Calu3 (cell line): ENCODE results near the gene SLC29A3. TPM values are rescaled to one million over a fixed set of nuclear protein-coding genes. Genes with fewer than 3 reads are reported as not detected.

Experiments
- BruUV-seq: library from RNA; stranded (reverse); fragments of 400-500 nt; replicated peaks from 2 replicates; lab custom pipeline; 2021; lab: Mats Ljungman, UMichigan
- CTCF ChIA-PET: fragments of 300-600 bp; sonication (Branson Sonifier 250); formaldehyde crosslinking; loops from one replicate; lab custom pipeline; 2022; ENCODE audit warnings: antibody characterized with exemption; lab: Charles Lee
- DNase-seq: peaks from one replicate; pipeline ENCODE4 v3.0.0; 2022
- H3K27ac Mint-ChIP-seq: one replicate; pipeline ENCODE4 v1.8.0; 2022; ENCODE audit warnings: mixed read lengths; ENCODE audit not compliant: unreplicated experiment
- H3K27me3 Mint-ChIP-seq: one replicate; pipeline ENCODE4 v1.8.0; 2022; ENCODE audit warnings: mixed read lengths; ENCODE audit not compliant: unreplicated experiment
- H3K36me3 Mint-ChIP-seq: one replicate; pipeline ENCODE4 v1.8.0; 2022; ENCODE audit warnings: mild to moderate bottlenecking, moderate library complexity, mixed read lengths; ENCODE audit not compliant: insufficient read depth, unreplicated experiment
- H3K4me1 Mint-ChIP-seq: one replicate; pipeline ENCODE4 v1.8.0; 2022; ENCODE audit warnings: mild to moderate bottlenecking, low read depth, mixed read lengths; ENCODE audit not compliant: unreplicated experiment
- H3K4me3 Mint-ChIP-seq: one replicate; pipeline ENCODE4 v1.8.0; 2022; ENCODE audit warnings: mild to moderate bottlenecking, low read depth, moderate library complexity, mixed read lengths; ENCODE audit not compliant: unreplicated experiment
- H3K9me3 Mint-ChIP-seq: one replicate; pipeline ENCODE4 v1.8.0; 2022; ENCODE audit warnings: low read depth, mixed read lengths; ENCODE audit not compliant: unreplicated experiment
- intact Hi-C: fragments of 100-400 bp; cut with micrococcal nuclease; formaldehyde crosslinking; loops from one replicate; pipeline ENCODE4 v1.10.0; 2022; ENCODE audit not compliant: unreplicated experiment
- total RNA-seq: library from RNA; stranded (reverse); gene quantifications from 2 replicates; pipeline ENCODE4 v1.2.3, GENCODE V29; 2022
- TF ChIP-seq, protein P1 (sequence below): fragments of 200-600 bp; IDR thresholded peaks from one replicate; pipeline ENCODE4 v1.8.0; 2022; ENCODE audit warnings: antibody characterized with exemption; ENCODE audit not compliant: unreplicated experiment

The SLC29A3 gene
- total RNA-seq, 1 experiment from 2014 or later = 5.9 TPM

GRCh38 chr10:71378336-71379117 lies 59.5 kb downstream of the SLC29A3 start:
- DNase-seq = no peak
- BruUV-seq = no TSS peak
- TF ChIP-seq, protein P1, sequence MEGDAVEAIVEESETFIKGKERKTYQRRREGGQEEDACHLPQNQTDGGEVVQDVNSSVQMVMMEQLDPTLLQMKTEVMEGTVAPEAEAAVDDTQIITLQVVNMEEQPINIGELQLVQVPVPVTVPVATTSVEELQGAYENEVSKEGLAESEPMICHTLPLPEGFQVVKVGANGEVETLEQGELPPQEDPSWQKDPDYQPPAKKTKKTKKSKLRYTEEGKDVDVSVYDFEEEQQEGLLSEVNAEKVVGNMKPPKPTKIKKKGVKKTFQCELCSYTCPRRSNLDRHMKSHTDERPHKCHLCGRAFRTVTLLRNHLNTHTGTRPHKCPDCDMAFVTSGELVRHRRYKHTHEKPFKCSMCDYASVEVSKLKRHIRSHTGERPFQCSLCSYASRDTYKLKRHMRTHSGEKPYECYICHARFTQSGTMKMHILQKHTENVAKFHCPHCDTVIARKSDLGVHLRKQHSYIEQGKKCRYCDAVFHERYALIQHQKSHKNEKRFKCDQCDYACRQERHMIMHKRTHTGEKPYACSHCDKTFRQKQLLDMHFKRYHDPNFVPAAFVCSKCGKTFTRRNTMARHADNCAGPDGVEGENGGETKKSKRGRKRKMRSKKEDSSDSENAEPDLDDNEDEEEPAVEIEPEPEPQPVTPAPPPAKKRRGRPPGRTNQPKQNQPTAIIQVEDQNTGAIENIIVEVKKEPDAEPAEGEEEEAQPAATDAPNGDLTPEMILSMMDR = no peak
- peaks cover 17% of the 10 kb centered on the region for H3K4me1 Mint-ChIP-seq
- H3K27me3 Mint-ChIP-seq = no peaks in the 10 kb centered on the region
- peaks cover 6% of the 10 kb centered on the region for H3K36me3 Mint-ChIP-seq
- H3K27ac Mint-ChIP-seq = no peak overlapping the region
- no peaks in the 10 kb centered on the region for H3K9me3 Mint-ChIP-seq
- intact Hi-C loops = no loop called here
- CTCF ChIA-PET = interaction anchor here (0.6 to 3.3 kb wide), 5 partner anchors 19 to 319 kb away, joined by 3 to 27 read pairs (median 3); partner anchors contain the start of gene SLC29A3
- no peak overlapping the region for H3K4me3 Mint-ChIP-seq

DNA sequence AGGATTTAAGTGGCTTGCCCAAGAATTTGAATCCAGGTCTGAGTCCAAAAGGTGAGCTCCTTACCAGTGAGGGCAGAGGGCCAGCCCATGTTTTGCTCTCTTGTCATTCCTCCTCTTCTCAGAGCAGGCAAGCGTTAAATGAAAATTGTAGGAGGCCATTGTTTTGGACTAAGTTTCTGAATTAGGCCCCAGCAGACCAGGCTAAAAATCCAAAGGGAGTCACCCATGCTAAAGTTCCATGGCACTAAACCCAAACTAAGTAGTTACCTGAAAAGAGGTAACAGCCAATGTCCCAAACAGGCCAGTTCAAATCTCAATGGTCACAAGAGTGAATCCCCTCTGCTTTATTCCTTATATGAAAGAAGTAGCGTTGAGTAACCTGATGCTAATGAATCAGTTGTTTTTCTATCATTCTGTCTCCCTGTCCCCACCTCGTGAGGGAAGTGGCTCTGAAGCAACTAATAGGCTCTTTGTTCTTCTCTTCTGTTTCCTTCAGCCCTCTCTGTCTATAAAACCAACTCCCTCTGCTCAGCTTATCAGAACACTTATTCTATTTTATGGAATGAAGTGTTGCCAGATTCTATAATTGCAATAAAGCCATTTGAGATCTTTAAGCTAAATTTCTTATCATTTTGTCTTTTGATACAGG lies 60.2 kb downstream of the SLC29A3 start:
- Mint-ChIP-seq H3K27ac (no peak overlapping the region), H3K4me1 (peaks cover 17% of the 10 kb centered on the region), H3K27me3 (no peaks in the 10 kb centered on the region), H3K9me3 (no peaks in the 10 kb centered on the region), H3K36me3 (peaks cover 6% of the 10 kb centered on the region), H3K4me3 (no peak overlapping the region)
- no TSS peak for BruUV-seq
- TF ChIP-seq, protein P1 = no peak
- DNase-seq = no peak
- CTCF ChIA-PET = interaction anchor here (0.6 to 1.5 kb wide), 3 partner anchors 19 to 1315 kb away, joined by 3 read pairs; no protein-coding TSS in a partner anchor
- intact Hi-C loops = no loop called here

DNA sequence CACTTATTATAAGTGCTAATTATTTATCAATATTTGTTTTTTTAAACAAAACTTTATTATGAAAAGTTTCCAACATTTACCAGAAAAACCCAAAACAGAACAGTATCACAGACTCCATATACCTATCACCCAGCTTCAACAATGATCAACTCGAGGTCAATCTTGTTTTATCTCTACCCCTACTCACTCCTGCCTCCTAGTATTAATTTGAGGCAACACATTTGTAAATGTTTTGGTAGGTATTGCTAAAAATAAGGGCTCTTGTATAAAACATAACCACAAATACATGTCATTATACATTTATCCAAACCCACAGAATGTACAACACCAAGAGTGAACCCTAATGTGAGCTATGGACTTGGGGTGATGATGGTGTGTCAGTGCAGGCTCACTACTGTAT lies 61.8 kb downstream of the SLC29A3 start:
- CTCF ChIA-PET = interaction anchor here (0.6 to 1.5 kb wide), 2 partner anchors 62 to 67 kb away, joined by 4 to 7 read pairs; partner anchors contain the start of gene SLC29A3
- DNase-seq = no peak
- Mint-ChIP-seq H3K27ac (no peak overlapping the region), H3K36me3 (peaks cover 6% of the 10 kb centered on the region), H3K27me3 (peaks cover 7% of the 10 kb centered on the region), H3K9me3 (no peaks in the 10 kb centered on the region), H3K4me3 (no peak overlapping the region), H3K4me1 (peaks cover 17% of the 10 kb centered on the region)
- TF ChIP-seq, protein P1 = no peak
- intact Hi-C loops = loop anchor here (10.0 kb wide), 1 partner anchor 324 kb away; no protein-coding TSS in a partner anchor
- no TSS peak for BruUV-seq

DNA sequence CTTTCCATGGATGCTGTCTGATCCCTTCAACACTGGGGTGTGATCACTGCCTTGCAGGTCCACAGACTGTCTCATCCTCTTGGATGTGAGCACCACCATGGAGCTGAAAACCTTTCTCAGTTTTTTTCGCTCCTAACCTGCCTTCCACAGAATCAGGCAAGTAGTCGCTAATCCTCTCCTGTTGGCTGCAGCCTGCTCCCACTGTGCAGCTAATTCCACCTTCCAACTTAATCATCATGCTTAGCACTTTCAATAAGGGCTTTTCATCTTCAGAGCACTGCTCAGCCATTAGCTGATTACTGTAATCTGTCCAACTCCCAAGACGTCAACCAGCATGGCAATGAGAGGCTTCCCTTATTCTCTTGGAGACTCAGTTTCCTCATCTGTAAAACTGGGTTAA lies 62.6 kb downstream of the SLC29A3 start:
- peaks cover 15% of the 10 kb centered on the region for H3K27me3 Mint-ChIP-seq
- H3K27ac Mint-ChIP-seq = no peak overlapping the region
- H3K36me3 Mint-ChIP-seq = peaks cover 6% of the 10 kb centered on the region
- no peak for DNase-seq
- TF ChIP-seq, protein P1 = no peak
- no peaks in the 10 kb centered on the region for H3K9me3 Mint-ChIP-seq
- H3K4me1 Mint-ChIP-seq = peaks cover 17% of the 10 kb centered on the region
- no TSS peak for BruUV-seq
- no peak overlapping the region for H3K4me3 Mint-ChIP-seq
- intact Hi-C loops = loop anchor here (10.0 kb wide), 1 partner anchor 323 kb away; no protein-coding TSS in a partner anchor
- CTCF ChIA-PET = interaction anchor here (1.5 kb wide), 1 partner anchor 62 kb away, joined by 7 read pairs; the partner anchor contains the start of gene SLC29A3
